RWPE2 (cell line): ENCODE data around the gene ZC3H11A.
"Not testable (repeated sequence)": the region's sequence is repeated elsewhere in the genome, so short reads cannot be mapped to it uniquely, and the experiment has no call there.

Source experiments
- ATAC-seq: fragments of 200-7000 bp; cut with Tn5 transposase; 3 replicates; pipeline ENCODE4 v1.9.1; 2021; ENCODE audit warnings: low read depth
- DNase-seq: peaks from one replicate; pipeline ENCODE4 v3.0.0-alpha.2; 2020; ENCODE audit warnings: low spot score
- H3K27ac ChIP-seq: fragments of 450-650 bp; 2 replicates; pipeline ENCODE4 v1.5.1; 2017; ENCODE audit warnings: mild to moderate bottlenecking; ENCODE audit not compliant: poor library complexity, severe bottlenecking
- H3K27me3 ChIP-seq: fragments of 250-450 bp; sonication (Bioruptor Pico); 2 replicates; pipeline ENCODE4 v1.5.1; 2021; ENCODE audit warnings: mild to moderate bottlenecking, moderate library complexity; ENCODE audit not compliant: insufficient read depth, poor library complexity, severe bottlenecking
- H3K36me3 ChIP-seq: fragments of 250-450 bp; sonication (Bioruptor Pico); 2 replicates; pipeline ENCODE4 v1.5.1; 2020; ENCODE audit warnings: low read depth, mild to moderate bottlenecking, moderate library complexity
- H3K4me1 ChIP-seq: fragments of 250-450 bp; sonication (Bioruptor Pico); 2 replicates; pipeline ENCODE4 v1.5.1; 2021; ENCODE audit warnings: mild to moderate bottlenecking, moderate library complexity; ENCODE audit not compliant: insufficient read depth, poor library complexity, severe bottlenecking
- H3K4me3 ChIP-seq: fragments of 250-450 bp; sonication (Bioruptor Pico); 2 replicates; pipeline ENCODE4 v1.5.1; 2021; ENCODE audit warnings: mild to moderate bottlenecking, moderate library complexity; ENCODE audit not compliant: severe bottlenecking
- H3K9me3 ChIP-seq: fragments of 250-450 bp; sonication (Bioruptor Pico); 2 replicates; pipeline ENCODE4 v1.5.1; 2021; ENCODE audit warnings: mild to moderate bottlenecking, moderate library complexity; ENCODE audit not compliant: severe bottlenecking
- TF ChIP-seq, protein P1 (sequence below): fragments of 450-650 bp; IDR thresholded peaks from one replicate; pipeline ENCODE4 v1.5.1; 2017; ENCODE audit warnings: mild to moderate bottlenecking, moderate library complexity; ENCODE audit not compliant: poor library complexity, severe bottlenecking

ZC3H11A gene

DNA sequence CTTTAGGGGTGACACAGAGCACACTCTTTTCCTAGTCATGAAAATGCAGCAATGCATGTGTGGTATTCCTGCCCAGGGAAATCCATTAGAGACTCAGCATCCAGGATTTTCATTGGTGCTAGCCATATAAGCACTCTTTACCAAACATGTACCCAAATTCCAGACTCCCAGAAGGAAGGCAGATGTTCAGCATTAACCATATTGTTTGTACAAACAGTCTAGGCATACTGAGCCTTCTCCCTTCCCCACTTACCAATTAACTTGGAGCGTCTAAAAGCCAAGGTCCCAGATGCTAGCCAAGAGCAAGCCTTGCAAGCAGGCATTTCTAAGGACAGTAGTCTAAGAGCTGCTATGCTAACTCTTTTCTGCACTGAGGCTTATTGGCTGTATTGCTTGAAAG, 27.9 kb downstream of the ZC3H11A start:
- TF ChIP-seq, protein P1, sequence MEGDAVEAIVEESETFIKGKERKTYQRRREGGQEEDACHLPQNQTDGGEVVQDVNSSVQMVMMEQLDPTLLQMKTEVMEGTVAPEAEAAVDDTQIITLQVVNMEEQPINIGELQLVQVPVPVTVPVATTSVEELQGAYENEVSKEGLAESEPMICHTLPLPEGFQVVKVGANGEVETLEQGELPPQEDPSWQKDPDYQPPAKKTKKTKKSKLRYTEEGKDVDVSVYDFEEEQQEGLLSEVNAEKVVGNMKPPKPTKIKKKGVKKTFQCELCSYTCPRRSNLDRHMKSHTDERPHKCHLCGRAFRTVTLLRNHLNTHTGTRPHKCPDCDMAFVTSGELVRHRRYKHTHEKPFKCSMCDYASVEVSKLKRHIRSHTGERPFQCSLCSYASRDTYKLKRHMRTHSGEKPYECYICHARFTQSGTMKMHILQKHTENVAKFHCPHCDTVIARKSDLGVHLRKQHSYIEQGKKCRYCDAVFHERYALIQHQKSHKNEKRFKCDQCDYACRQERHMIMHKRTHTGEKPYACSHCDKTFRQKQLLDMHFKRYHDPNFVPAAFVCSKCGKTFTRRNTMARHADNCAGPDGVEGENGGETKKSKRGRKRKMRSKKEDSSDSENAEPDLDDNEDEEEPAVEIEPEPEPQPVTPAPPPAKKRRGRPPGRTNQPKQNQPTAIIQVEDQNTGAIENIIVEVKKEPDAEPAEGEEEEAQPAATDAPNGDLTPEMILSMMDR: no peak
- peaks cover 87% of the 10 kb centered on the region for H3K36me3 ChIP-seq

DNA sequence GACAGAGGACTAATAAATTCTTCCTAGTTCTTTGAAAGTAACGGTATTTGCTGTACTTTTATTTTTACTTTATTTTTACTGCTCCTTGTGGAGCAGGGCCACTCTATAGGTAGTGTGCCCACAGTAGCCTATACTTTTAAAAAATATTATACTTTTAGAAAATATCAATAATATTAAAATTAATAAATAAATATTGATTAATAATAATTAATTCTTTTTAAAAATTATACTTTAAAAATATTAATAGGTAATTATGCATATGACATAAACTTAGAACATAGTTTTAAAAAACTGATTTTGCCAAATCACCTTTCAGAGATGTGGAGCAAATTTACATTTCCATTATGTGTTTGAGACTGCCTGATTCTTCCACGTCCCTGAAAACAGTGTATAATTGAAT, 30.8 kb downstream of the ZC3H11A start:
- no peak for ATAC-seq
- H3K36me3 ChIP-seq: peaks cover 87% of the 10 kb centered on the region
- no peak overlapping the region for H3K27ac ChIP-seq
- H3K4me3 ChIP-seq: no peak overlapping the region
- TF ChIP-seq, protein P1: no peak
- no peaks in the 10 kb centered on the region for H3K4me1 ChIP-seq
- H3K27me3 ChIP-seq: no peaks in the 10 kb centered on the region
- no peak for DNase-seq
- no peaks in the 10 kb centered on the region for H3K9me3 ChIP-seq

More for the DNA sequence above, 27.9 kb downstream of the ZC3H11A start:
- ATAC-seq (no peak), DNase-seq (no peak)
- Histone ChIP-seq H3K4me3 (no peak overlapping the region), H3K27ac (no peak overlapping the region), H3K9me3 (no peaks in the 10 kb centered on the region), H3K27me3 (no peaks in the 10 kb centered on the region), H3K4me1 (no peaks in the 10 kb centered on the region)

DNA sequence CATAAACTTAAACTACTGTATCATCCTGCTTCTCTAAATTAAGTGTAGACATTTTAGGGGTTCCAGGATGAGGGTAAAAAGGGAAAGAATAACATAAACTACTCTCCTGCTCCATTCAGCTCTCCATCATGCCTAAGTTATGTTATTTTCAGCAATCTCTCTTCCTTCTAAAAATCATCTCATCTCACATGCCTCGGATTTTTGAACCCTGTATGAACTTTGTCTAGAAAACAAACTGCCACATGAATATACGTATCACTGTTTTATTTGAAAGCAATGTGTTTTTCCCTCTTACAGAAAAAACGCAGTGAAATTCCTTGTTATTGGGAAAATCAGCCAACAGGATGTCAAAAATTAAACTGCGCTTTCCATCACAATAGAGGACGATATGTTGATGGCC, 32.6 kb downstream of the ZC3H11A start:
- H3K27ac ChIP-seq: no peak overlapping the region
- H3K36me3 ChIP-seq: peaks cover 87% of the 10 kb centered on the region
- no peaks in the 10 kb centered on the region for H3K4me1 ChIP-seq
- ATAC-seq: no peak
- DNase-seq: no peak
- no peak overlapping the region for H3K4me3 ChIP-seq
- H3K9me3 ChIP-seq: no peaks in the 10 kb centered on the region
- TF ChIP-seq, protein P1: no peak
- H3K27me3 ChIP-seq: no peaks in the 10 kb centered on the region

DNA sequence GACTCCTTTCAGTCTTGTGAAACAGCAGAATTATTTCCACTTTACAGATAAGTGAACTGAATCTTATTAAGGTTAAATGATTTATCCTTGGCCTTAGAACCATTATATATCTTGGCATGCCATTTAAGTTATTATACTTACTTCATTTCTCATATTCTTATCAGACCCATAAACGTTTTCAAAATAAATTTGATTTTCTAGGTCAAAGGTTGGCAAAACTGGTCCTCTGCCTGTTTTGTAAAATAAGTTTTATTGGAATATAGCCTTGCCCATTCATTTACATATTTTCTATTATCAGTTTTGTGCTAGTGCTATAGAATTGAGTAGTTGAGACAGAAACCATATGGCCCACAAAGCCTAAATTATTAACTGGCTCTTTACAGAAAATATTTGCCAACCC, 33.1 kb downstream of the ZC3H11A start:
- Histone ChIP-seq H3K36me3 (peaks cover 85% of the 10 kb centered on the region), H3K27ac (no peak overlapping the region), H3K9me3 (no peaks in the 10 kb centered on the region), H3K4me3 (no peak overlapping the region), H3K4me1 (no peaks in the 10 kb centered on the region), H3K27me3 (no peaks in the 10 kb centered on the region)
- DNase-seq: no peak
- ATAC-seq: no peak
- TF ChIP-seq, protein P1: no peak

DNA sequence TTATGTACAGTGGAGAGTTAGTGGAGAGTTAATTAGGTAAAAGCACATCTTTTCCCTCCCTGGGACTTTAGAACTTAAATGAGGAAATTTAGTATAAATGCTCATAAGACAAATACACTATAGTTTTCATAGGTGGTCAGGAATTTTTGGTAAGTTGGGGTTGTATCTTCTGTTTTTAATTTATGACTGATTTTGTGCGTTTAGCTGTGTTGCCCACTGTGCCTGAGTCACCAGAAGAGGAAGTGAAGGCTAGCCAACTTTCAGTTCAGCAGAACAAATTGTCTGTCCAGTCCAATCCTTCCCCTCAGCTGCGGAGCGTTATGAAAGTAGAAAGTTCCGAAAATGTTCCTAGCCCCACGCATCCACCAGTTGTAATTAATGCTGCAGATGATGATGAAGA, 33.8 kb downstream of the ZC3H11A start:
- not testable (repeated sequence) for H3K27ac ChIP-seq, DNase-seq, H3K9me3 ChIP-seq, ATAC-seq, H3K27me3 ChIP-seq, H3K4me1 ChIP-seq, H3K4me3 ChIP-seq
- peaks cover 87% of the 10 kb centered on the region for H3K36me3 ChIP-seq
